Medulla oblongata (tissue), 1 donor: ENCODE data around the gene SNX22.

Experiments
- DNase-seq: peaks from one replicate; pipeline ENCODE4 v3.0.0-alpha.2; 2015; ENCODE audit errors: extremely low spot score

Gene SNX22

DNA sequence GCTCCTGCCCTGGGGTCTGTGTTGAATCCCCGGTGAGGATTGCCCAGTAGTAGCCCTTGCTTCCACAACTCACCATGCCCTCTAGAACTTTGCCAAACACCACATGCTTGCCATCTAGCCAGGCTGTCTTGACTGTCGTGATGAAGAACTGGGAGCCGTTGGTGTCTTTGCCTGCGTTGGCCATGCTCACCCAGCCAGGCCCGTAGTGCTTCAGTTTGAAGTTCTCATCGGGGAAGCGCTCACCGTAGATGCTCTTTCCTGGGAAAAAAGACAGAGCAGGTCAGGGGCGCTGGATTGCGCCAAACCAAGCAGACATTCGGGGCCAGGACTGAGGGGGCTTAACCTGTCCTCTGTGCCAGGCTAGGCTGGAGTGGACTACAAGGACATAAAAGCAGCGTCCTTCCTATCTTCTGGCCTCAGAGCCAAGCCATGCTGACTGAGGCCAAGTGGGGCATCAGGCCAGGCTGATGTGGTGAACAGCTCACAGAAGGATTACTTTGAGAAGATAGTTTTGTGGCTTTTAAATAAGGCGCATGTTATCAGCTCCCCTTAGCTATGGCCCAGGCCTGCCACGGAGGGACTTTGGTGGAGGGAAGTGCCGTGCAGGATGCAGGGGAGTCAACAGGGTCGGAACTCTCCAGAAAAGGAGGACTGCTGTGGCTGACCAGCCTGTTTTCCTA is 5.3 kb downstream of the SNX22 start:
- DNase-seq = no peak

DNA sequence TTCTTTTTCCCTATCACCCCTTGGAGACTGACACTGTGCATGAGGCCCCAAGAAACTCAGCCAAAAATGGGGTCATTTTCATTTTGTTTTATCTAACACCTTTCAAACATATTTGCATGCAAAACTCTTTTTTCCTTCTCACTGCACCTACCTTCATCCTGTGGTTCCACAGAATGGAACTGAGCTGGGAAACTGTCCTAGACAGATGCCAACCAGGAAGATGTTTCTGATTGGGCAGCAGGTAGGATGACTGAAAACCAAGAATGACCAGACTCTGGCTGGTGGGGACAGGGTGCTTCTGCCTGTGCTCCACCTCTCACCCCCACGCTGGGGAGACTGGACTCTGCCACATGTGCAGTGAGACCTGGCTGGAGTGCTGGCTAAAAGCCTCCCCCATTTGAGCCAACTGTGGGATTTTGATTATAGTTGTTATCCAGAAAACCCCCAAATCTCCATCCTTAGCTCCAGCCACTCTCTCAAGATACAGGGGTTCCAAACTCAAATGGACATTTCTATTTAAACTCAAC is 6.1 kb downstream of the SNX22 start:
- DNase-seq = no peak

DNA sequence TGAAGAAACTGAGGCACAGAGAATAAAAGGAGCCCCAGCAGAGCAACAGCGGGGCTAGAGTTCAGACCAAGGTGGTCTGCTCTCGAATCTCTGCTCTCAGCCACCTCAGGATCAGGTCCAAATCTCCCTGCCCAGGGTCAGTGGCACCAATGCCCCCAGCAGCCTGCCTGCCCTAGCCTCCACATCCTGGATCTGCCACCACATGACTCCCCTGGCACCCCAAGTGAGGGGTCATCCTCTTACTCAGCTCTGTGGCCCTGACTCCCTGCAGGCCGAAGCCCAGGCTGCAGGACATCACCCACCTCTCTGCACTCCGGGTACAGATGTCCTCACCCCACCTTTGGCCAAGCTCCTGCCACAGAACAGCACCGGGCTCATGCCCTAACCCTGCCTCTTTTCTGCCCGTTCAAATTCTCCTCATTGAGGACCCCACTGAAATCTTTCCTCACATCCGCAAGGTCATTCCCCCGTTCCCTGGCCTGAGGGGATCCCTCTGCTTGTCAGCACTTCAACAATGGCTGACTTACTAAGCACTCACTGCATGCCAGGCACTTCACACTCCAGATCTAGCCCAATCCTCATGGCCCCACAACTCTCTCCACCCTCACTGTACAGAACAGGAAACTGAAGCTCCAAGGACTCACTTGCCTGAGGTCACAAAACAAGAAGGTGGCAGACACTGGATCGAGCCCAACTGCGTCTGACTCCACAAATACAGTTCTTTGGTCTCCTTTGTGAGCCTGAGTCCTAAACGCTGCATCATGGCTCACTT is 7.0 kb downstream of the SNX22 start:
- no peak for DNase-seq

DNA sequence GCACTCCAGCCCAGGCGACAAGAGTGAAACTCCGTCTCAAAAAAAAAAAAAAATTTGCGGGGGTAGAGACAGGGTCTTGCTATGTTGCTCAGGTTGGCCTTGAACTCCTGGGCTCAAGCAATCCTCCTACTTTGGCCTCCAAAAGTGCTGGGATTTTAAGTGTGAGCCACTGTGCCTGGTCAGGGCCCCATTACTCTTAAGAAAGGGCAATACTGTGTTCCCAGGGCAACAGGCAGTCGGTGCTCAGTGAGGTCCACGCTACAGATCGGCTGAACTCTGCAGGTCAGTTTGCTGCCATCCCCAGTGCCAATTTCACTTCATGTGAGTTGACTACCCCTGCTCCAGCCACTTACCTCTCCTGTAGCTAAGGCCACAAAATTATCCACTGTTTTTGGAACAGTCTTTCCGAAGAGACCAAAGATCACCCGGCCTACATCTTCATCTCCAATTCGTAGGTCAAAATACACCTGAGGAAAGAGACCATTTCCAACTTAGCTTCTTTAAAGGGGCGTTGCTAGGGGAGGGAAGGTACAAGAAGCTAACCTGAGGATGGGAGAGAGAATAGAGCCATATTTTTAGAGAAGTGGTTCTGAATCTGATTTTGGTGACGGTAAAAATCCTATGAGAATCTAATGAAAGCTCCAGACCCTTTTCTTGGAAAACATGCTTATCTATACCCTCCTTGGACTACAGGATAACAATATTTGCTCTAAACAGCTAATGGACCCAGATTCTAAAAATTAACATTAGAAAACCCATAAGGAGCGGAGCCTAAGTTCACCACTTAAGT is 10.4 kb downstream of the SNX22 start:
- DNase-seq = no peak

DNA sequence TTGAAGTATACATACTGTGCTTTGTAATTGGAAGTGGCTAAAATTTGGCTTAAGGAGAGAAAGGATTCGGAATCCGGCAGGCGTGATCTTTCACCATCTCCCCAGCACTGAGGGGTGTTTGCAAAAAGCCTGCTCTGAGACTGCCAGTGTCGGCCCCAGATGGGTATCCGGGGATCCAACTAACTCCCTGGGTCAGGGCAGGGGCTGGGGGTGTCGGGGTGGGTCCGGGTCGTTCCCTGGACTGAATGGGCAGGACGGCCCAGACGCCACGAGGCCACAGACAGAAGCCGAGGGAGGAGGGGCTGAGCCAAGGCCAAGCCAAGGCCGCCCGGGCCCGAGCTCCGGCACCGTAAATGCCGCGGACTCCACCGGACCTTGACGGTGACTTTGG is 10.9 kb downstream of the SNX22 start:
- DNase-seq = no peak

DNA sequence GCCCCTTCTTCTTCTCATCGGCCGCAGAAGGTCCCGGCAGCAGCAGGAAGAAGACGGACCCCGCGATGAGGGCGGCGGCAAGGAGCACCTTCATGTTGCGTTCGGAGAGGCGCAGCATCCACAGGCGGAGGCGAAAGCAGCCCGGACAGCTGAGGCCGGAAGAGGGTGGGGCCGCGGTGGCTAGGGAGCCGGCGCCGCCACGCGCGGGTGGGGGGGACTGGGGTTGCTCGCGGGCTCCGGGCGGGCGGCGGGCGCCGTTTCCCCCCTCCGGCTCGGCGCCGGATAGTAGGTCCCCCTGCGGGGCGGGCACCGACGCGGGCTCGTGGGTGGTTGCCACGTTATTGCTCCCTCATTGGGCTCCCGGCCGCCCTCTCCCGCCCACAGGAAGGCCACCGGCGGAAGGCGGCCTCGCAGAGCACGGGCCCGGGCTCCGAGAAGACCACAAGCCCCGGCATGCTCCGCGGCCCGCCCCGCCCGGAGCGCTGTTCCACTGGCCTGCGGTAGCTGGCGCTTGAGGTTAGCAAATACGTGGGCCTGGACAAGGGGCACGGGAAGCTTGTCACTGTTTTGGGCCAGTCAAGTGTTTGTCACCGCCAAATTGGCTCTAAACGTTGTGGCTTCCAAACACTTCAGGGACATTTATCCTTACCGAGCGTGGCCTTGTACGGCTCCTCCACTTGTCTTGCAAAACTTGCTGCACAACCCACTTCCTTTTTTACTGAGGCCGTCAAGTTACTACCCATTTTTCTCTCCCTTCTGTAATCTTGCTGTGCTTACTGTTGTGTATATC is 11.5 kb downstream of the SNX22 start, which contains the start of gene PPIB:
TSS of gene PPIB (minus strand) at position 154 of the 790 bp plus-strand sequence. CDS start at position 118, 36 bp downstream.
- peak; percentile 99 for DNase-seq

DNA sequence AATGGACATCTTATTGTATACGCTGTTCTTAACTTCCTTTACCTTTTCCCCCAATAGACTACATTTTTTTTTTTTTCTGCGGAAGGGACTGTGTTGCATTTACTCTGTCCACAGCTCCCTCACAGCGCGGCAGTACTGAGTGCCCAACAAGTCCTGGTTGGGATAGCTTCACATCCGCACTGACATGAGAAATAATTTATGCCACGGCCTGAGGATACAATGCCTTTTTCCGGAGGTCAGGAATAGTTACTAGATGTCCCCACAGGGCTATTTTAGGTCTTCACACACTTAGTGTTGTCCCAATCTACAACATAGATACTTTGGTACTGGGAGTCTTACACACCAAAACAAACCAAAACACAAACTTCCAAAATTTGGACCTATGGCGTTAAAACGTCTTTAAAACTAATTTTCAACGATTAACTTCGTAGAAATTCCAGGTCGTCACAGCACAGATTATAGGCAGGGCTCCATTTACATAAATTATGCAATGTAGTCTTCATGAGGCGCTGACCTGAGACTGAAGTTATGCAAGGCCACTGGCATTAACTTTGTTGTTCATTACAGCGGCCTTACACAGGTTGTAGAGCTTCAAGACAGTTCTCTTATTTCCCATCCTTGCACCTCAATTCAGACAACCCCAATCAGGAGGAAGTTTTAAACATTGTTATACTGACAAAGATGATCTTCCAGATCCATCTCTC is 12.3 kb downstream of the SNX22 start:
- DNase-seq = no peak

DNA sequence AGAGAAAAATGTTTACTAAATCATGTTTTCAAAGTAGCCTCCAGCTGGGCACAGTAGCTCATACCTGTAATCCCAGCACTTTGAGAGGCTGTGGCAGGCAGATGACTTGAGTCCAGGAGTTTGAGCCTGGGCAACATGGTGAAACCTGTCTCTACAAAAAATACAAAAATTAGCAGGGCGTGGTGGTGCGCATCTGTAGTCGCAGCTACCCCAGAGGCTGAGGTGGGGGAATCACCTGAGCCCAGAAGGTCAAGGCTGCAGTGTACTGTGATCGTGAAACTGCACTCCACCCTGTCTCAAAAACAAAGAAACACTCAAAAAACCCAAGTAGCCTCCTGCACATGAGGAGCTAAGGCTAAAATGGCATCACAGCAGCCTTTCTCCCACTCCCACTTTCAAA is 12.9 kb downstream of the SNX22 start:
- DNase-seq = no peak

DNA sequence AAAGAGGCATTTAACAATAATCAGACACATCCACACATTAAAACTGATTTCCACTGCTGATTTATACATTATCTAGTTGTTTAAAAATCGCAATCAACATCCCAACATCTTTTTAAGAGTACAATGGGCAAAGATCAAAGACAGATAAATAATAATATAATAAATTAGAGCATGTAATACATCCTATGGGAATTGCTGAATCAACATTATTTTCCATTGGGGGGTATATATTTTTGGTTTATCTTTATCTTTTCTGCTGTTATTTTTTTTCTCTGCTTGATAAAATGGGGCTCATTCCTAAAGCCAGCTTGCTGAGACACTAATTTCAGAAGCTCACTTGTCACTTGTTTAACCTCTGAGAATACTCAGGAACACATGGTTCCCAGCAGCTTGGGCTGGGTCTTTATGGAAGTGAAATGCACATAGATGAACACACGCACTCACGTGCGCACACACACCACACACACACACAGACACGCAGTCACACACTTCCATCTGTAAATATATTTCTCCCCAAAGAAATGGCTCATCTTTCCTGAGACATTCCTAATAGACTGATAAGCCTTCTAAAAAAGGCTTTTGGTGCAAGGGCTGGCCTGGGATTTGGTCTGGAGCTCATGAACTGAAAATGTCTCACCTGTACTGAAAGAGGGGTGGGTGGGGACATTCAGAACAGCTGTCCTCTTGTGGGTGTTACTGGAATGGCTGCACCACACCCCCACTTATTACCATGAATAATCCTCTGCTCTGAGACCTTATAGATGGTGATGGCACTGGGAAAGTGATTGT is 14.8 kb downstream of the SNX22 start:
- no peak for DNase-seq

DNA sequence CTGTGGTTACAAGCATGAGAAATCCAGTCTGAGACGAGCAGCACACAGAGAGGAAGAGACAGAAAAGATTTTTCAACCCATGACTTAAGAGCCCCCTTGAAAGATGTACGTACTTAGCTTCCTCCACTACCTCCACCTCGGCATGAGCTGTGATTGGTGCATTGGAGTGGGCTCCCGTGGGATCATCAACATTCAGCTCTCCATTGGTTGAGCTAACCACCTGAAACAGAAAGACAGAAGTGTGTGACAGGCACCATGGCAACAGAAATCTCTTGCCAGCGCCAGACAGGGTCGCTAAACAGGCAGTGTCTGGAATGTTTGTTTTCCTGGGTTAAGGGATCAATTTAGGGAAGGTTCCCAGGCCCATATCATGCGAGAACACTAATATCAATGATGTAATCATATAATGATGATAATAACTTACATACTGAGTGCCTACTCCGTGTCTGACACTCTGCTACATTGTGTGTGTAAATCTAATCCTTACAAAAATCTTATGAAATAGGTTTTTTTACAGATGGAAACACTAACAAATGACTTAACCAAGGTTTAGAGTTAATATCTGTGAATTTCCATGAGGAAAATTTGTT is 28.8 kb downstream of the SNX22 start:
- no peak for DNase-seq

DNA sequence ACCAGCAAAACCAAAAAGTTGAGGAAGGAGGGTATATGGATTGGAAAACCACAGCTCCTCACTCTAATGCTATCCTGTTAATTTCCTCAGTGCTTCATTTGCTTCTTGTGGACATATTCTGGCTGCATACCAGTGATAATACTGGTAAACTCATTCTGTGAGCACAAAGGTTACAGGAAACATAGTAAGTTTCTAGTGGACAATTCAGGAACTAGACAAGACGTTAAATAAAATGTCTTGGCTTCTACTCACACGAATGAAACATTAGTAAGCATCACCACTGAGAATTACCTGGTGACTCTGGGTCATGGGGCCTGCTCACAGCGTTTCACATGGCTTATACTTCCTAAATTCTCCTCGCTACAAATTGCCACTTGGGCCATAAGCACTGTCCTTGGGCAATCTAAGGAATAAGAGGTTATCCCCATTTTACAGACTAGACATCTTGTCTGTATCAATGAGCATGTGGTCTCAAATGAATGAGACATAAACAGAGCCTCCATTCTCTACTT is 31.4 kb downstream of the SNX22 start:
- DNase-seq = no peak

DNA sequence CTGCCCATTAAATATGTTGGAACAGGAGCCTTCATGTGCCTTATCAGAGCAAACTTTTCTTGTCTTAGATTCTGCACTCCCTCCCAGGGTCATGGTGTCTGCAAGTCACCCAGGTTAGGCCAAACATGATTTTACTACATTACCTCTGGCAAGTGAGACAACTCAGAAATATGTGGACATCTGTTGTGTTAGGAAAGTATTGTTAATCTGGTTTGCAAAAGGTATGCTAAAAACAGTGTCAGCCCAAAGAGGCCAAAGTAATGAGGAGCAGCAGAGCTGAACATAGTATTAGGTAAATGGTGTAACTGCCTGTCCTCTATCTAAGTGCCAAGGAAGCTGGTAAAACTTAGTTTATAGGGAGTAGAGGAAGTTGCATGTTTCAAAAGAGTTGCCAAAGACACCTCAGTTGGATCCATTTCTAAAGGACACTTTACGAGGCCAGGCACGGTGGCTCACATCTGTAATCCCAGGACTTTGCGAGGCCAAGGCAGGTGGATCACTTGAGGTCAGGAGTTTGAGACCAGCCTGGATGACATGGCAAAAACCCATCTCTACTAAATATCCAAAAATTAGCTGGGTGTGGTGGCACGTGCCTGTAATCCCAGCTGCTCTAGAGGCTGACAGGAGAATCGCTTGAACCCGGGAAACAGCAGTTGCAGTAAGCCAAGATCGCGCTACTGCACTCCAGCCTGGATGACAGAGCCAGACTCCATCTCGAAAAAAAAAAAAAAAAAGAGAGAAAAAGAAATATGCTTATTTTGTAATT is 33.8 kb downstream of the SNX22 start:
- DNase-seq = no peak

DNA sequence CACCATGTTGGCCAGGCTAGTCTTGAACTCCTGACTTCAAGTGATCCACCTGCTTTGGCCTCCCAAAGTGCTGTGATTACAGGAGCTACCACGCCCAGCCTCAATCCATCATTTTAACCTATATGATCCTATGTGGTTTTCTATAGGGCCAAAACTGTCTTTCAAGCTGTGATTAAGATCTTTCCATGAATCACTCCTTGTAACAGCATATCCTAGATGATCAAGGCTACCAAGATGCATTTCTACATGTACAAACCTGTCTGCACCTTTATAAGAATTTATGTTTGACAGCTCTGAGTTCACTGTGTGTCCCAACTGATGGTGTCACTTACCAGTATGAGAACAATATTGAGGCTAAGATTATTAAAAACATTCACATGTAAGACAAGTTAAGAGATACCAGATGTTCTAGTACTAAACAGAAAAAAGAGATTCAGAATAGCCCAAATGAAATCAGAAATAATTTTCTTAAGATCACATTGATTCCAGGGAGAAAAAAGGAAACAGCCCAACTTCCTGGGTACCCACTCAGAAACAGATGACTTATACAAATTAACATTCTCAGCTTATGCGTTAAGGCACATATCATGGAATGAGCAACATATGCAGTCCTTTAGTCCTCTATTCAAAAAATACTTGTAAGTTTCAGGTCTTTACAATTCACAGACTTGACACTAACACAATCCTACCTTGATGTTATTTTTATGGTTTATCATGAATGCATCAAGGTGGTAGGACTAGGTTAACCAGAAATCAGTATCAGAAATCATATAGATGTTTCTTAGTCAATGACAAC is 36.1 kb downstream of the SNX22 start:
- no peak for DNase-seq

DNA sequence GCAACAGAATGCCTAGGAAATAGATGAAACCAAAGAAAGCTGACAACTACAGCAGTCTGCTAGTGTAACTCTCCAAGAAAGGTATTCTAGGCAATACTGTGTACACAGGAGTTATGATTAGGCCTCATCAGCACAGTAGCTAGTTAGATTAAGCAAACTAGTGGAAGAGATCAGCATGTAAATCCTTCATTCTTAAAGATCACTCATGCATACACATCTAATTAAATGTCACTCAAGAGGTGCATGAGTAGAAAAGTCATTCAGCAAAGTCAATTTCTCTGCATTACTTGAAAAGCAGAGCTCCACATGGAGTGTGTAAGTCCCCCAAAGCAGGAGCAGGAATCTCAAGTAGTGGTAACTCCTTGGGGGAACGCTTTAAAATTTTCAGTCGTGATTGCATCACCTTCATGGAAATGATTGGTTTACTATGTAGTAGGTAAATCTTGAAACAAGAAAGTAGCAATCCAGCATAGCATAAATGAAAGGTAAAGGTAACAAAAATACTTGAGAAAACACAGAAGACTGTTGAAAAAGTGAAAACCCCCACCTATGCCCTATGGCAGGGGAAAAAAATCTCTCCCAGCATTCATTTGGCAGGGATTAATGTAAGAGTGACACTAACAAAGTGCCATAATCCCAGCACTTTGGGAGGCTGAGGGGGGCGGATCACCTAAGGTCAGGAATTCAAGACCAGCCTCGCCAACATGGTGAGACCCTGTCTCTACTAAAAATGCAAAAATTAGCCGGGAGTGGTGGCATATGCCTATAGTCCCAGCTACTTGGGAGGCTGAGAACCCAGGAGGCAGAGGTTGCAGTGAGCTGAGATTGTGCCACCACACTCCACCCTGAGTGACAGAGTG is 40.7 kb downstream of the SNX22 start:
- DNase-seq = no peak

DNA sequence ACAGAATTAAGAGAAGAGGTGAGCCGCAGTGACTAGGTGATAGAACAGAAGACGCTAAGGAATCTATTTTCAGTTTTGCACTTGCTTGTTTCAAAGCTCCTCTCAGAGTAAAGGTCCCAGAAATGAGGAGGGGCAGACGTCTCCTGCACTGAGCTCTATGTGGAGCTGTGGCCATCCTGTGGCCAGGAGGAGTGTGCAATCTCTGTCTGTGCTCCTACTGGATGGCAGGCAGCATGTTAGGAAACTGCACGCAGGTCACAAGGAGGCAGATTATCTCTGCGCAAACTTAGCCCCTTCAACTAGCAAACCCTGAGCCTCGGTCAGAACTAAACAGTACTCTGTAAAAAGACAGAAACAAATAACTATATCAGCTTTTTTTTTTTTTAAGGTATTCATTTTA is 42.4 kb downstream of the SNX22 start:
- no peak for DNase-seq

DNA sequence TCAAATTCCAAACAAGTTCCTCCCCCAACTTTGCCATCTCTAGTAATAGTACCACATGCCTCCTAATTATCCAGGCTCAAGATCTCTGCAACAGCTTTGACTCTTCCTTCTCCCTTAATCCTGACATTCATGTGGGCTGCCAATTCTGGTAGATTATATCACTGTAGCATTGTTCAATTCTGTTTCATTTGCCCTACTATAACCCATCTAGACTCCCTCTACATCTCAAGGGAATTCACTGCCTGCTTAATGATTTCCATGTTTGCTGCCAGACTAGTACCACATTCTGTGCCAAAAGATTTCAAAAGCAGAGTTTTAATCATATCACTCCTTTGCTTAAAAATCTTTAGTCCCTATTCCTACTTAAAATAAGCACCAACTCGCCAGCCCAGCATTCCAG is 45.9 kb downstream of the SNX22 start:
- no peak for DNase-seq

DNA sequence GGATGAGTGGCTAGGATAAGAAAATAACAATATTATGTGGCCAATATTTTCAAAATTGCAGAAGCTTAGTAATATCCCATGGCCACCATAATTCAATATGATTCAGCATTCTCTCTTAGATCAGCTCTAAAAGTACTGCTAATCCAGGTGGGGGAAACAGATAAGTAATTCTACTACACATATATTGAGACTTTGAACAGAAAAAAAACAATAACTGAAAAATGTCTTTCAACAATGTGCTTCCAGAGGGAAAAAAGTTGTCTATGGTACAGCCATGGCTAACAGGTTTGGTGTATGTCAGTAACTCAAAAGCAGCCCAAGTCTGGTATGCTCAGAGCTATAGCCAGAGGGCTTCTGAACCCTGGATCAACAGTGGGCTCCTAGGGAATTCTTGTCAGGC is 53.7 kb downstream of the SNX22 start:
- no peak for DNase-seq
